ENCODE data around the gene UBE2E2. TPM values are rescaled to one million over a fixed set of nuclear protein-coding genes. Genes with fewer than 3 reads are reported as not detected.

UBE2E2 gene
- total RNA-seq, 1 donor from 2014 or later, result 24.2 TPM

- Mint-ChIP-seq H3K9me3 (peaks cover 3% of the 10 kb centered on the region), H3K4me1 (no peaks in the 10 kb centered on the region)
These were observed 51.7 kb downstream of the UBE2E2 start for GRCh38 chr3:23254835-23255234.

GRCh38 chr3:23256741-23257435 lies 53.8 kb downstream of the UBE2E2 start:
- TF ChIP-seq CTCF (conservative IDR thresholded peaks at IDR 0.05), result no peak
- Mint-ChIP-seq H3K27ac (ENCODE audit: unreplicated experiment) (no peak overlapping the region), H3K4me1 (no peaks in the 10 kb centered on the region), H3K9me3 (peaks cover 3% of the 10 kb centered on the region), H3K4me3 (no peak overlapping the region), H3K27me3 (ENCODE audit: low read depth) (no peaks in the 10 kb centered on the region), H3K36me3 (ENCODE audit: low read depth) (no peaks in the 10 kb centered on the region)
- no peak for DNase-seq (ENCODE audit: low read depth, low spot score)

More at GRCh38 chr3:23254835-23255234, 51.7 kb downstream of the UBE2E2 start:
- no peak for DNase-seq (ENCODE audit: low read depth, low spot score)
- Mint-ChIP-seq H3K27me3 (ENCODE audit: low read depth) (no peaks in the 10 kb centered on the region), H3K27ac (ENCODE audit: unreplicated experiment) (no peak overlapping the region), H3K4me3 (no peak overlapping the region), H3K36me3 (ENCODE audit: low read depth) (no peaks in the 10 kb centered on the region)
- TF ChIP-seq CTCF (conservative IDR thresholded peaks at IDR 0.05), result no peak

- Mint-ChIP-seq H3K36me3 (ENCODE audit: low read depth) (no peaks in the 10 kb centered on the region), H3K4me3 (no peak overlapping the region)
These were observed 55.0 kb downstream of the UBE2E2 start for GRCh38 chr3:23258110-23258509.

GRCh38 chr3:23259515-23259914 lies 56.4 kb downstream of the UBE2E2 start:
- no peak for DNase-seq (ENCODE audit: low read depth, low spot score)
- Mint-ChIP-seq H3K4me3 (no peak overlapping the region), H3K9me3 (peaks cover 3% of the 10 kb centered on the region), H3K4me1 (no peaks in the 10 kb centered on the region), H3K36me3 (ENCODE audit: low read depth) (no peaks in the 10 kb centered on the region), H3K27me3 (ENCODE audit: low read depth) (no peaks in the 10 kb centered on the region), H3K27ac (ENCODE audit: unreplicated experiment) (no peak overlapping the region)
- no peak for TF ChIP-seq CTCF (conservative IDR thresholded peaks at IDR 0.05)

More at GRCh38 chr3:23258110-23258509, 55.0 kb downstream of the UBE2E2 start:
- TF ChIP-seq CTCF (conservative IDR thresholded peaks at IDR 0.05), result no peak
- no peaks in the 10 kb centered on the region for H3K27me3 Mint-ChIP-seq (ENCODE audit: low read depth)
- no peak overlapping the region for H3K27ac Mint-ChIP-seq (ENCODE audit: unreplicated experiment)
- H3K4me1 Mint-ChIP-seq, result no peaks in the 10 kb centered on the region
- peaks cover 3% of the 10 kb centered on the region for H3K9me3 Mint-ChIP-seq
- no peak for DNase-seq (ENCODE audit: low read depth, low spot score)

GRCh38 chr3:23262766-23263165 lies 59.6 kb downstream of the UBE2E2 start:
- Mint-ChIP-seq H3K9me3 (peaks cover 6% of the 10 kb centered on the region), H3K27me3 (ENCODE audit: low read depth) (no peaks in the 10 kb centered on the region), H3K27ac (ENCODE audit: unreplicated experiment) (no peak overlapping the region), H3K4me1 (no peaks in the 10 kb centered on the region), H3K4me3 (no peak overlapping the region), H3K36me3 (ENCODE audit: low read depth) (peaks cover 6% of the 10 kb centered on the region)
- no peak for DNase-seq (ENCODE audit: low read depth, low spot score)
- no peak for TF ChIP-seq CTCF (conservative IDR thresholded peaks at IDR 0.05)

Measured in neural crest cell (in vitro differentiated cells).